Neuron (in vitro differentiated cells): ENCODE data around the gene RAB10.

Experiments
- H2AFZ ChIP-seq: one replicate; pipeline ENCODE4 v1.6.1; 2013; ENCODE audit warnings: low read depth, mild to moderate bottlenecking, inconsistent platforms, low read length, moderate library complexity
- H3K27me3 ChIP-seq: one replicate; pipeline ENCODE4 v1.6.1; 2013; ENCODE audit warnings: low read length; ENCODE audit not compliant: insufficient read depth
- H3K36me3 ChIP-seq: one replicate; pipeline ENCODE4 v1.6.1; 2013; ENCODE audit warnings: low read length; ENCODE audit not compliant: insufficient read depth
- H3K4me1 ChIP-seq: one replicate; pipeline ENCODE4 v1.6.1; 2013; ENCODE audit warnings: low read length; ENCODE audit not compliant: insufficient read depth
- H3K4me3 ChIP-seq: 2 replicates; pipeline ENCODE4 v1.5.1; 2013; ENCODE audit warnings: mild to moderate bottlenecking, low read length, moderate library complexity
- H3K9me3 ChIP-seq: one replicate; pipeline ENCODE4 v1.6.1; 2013; ENCODE audit warnings: low read length

The RAB10 gene

GRCh38 chr2:26169226-26169625 lies 135.3 kb downstream of the RAB10 start:
- Histone ChIP-seq H3K36me3 (no peaks in the 10 kb centered on the region), H3K9me3 (no peaks in the 10 kb centered on the region), H3K27me3 (no peaks in the 10 kb centered on the region), H3K4me1 (peaks cover 3% of the 10 kb centered on the region), H2AFZ (no peak overlapping the region), H3K4me3 (no peak overlapping the region)

GRCh38 chr2:26169681-26170414 lies 136.0 kb downstream of the RAB10 start:
- Histone ChIP-seq H3K36me3 (no peaks in the 10 kb centered on the region), H3K9me3 (no peaks in the 10 kb centered on the region), H3K4me1 (peaks cover 9% of the 10 kb centered on the region), H2AFZ (no peak overlapping the region), H3K27me3 (no peaks in the 10 kb centered on the region), H3K4me3 (no peak overlapping the region)

GRCh38 chr2:26170795-26171194 lies 136.9 kb downstream of the RAB10 start:
- Histone ChIP-seq H3K36me3 (no peaks in the 10 kb centered on the region), H3K4me3 (no peak overlapping the region), H2AFZ (no peak overlapping the region), H3K9me3 (no peaks in the 10 kb centered on the region), H3K27me3 (no peaks in the 10 kb centered on the region), H3K4me1 (peaks cover 19% of the 10 kb centered on the region)

GRCh38 chr2:26172189-26172870 lies 138.4 kb downstream of the RAB10 start:
- no peaks in the 10 kb centered on the region for H3K9me3 ChIP-seq
- peaks cover 24% of the 10 kb centered on the region for H3K4me1 ChIP-seq
- H3K36me3 ChIP-seq, result peaks cover 11% of the 10 kb centered on the region
- no peaks in the 10 kb centered on the region for H3K27me3 ChIP-seq
- H3K4me3 ChIP-seq, result no peak overlapping the region
- no peak overlapping the region for H2AFZ ChIP-seq

GRCh38 chr2:26172871-26173775 lies 139.2 kb downstream of the RAB10 start, which contains the start of gene GAREM2:
TSS of gene GAREM2 (plus strand) at chr2:26173088. CDS start at chr2:26173221, 133 bp downstream.
- no peaks in the 10 kb centered on the region for H3K9me3 ChIP-seq
- H3K4me3 ChIP-seq, result peak within 1 kb of the TSS; percentile 80
- peaks cover 24% of the 10 kb centered on the region for H3K4me1 ChIP-seq
- peaks cover 11% of the 10 kb centered on the region for H3K36me3 ChIP-seq
- peak within 1 kb of the TSS; percentile 40 for H2AFZ ChIP-seq
- H3K27me3 ChIP-seq, result no peaks in the 10 kb centered on the region

GRCh38 chr2:26173776-26174482 lies 140.0 kb downstream of the RAB10 start:
- Histone ChIP-seq H3K4me3 (peak overlapping the region; percentile 80), H3K4me1 (peaks cover 24% of the 10 kb centered on the region), H3K27me3 (no peaks in the 10 kb centered on the region), H3K9me3 (no peaks in the 10 kb centered on the region), H3K36me3 (peaks cover 11% of the 10 kb centered on the region), H2AFZ (peak overlapping the region; percentile 40)

GRCh38 chr2:26174691-26175465 lies 141.0 kb downstream of the RAB10 start:
- Histone ChIP-seq H3K9me3 (no peaks in the 10 kb centered on the region), H3K4me1 (peaks cover 31% of the 10 kb centered on the region), H2AFZ (no peak overlapping the region), H3K4me3 (peak overlapping the region; percentile 80), H3K36me3 (peaks cover 11% of the 10 kb centered on the region), H3K27me3 (no peaks in the 10 kb centered on the region)

GRCh38 chr2:26175466-26176278 lies 141.8 kb downstream of the RAB10 start:
- Histone ChIP-seq H3K9me3 (no peaks in the 10 kb centered on the region), H3K36me3 (peaks cover 11% of the 10 kb centered on the region), H3K4me3 (no peak overlapping the region), H3K27me3 (no peaks in the 10 kb centered on the region), H3K4me1 (peaks cover 33% of the 10 kb centered on the region), H2AFZ (no peak overlapping the region)

GRCh38 chr2:26176279-26176615 lies 142.4 kb downstream of the RAB10 start:
- Histone ChIP-seq H3K9me3 (no peaks in the 10 kb centered on the region), H3K4me1 (peaks cover 33% of the 10 kb centered on the region), H3K27me3 (no peaks in the 10 kb centered on the region), H3K4me3 (no peak overlapping the region), H3K36me3 (peaks cover 13% of the 10 kb centered on the region), H2AFZ (no peak overlapping the region)

- Histone ChIP-seq H3K9me3 (no peaks in the 10 kb centered on the region), H3K4me1 (peaks cover 33% of the 10 kb centered on the region), H3K27me3 (no peaks in the 10 kb centered on the region), H3K36me3 (peaks cover 17% of the 10 kb centered on the region), H3K4me3 (no peak overlapping the region), H2AFZ (no peak overlapping the region)
These were observed 143.2 kb downstream of the RAB10 start for GRCh38 chr2:26177122-26177521.

GRCh38 chr2:26178246-26178645 lies 144.4 kb downstream of the RAB10 start:
- Histone ChIP-seq H3K9me3 (no peaks in the 10 kb centered on the region), H3K4me3 (no peak overlapping the region)

More at GRCh38 chr2:26178246-26178645, 144.4 kb downstream of the RAB10 start:
- peaks cover 26% of the 10 kb centered on the region for H3K36me3 ChIP-seq
- no peak overlapping the region for H2AFZ ChIP-seq
- peaks cover 33% of the 10 kb centered on the region for H3K4me1 ChIP-seq
- H3K27me3 ChIP-seq, result no peaks in the 10 kb centered on the region
